Endometrial microvascular endothelial cells (primary cell): Measurements from ENCODE around the gene UFC1. TPM values are rescaled to one million over a fixed set of nuclear protein-coding genes. Genes with fewer than 3 reads are reported as not detected.

ENCODE experiments used
- in situ Hi-C: cut with HindIII; loops from 2 replicates; pipeline ENCODE4 v1.10.0; 2017; ENCODE audit warnings: low sequenced_read_pairs, low pct_unique_long_range_greater_than_20kb; ENCODE audit errors: inconsistent ontology term
- total RNA-seq: library from RNA; depleted of rRNA; stranded (reverse); fragments of >200 nt; gene quantifications from one replicate; pipeline ENCODE4 v1.2.3, GENCODE V29; 2015; ENCODE audit errors: inconsistent ontology term

The UFC1 gene
- total RNA-seq, 1 donor from 2014 or later, result 74.1 TPM

DNA sequence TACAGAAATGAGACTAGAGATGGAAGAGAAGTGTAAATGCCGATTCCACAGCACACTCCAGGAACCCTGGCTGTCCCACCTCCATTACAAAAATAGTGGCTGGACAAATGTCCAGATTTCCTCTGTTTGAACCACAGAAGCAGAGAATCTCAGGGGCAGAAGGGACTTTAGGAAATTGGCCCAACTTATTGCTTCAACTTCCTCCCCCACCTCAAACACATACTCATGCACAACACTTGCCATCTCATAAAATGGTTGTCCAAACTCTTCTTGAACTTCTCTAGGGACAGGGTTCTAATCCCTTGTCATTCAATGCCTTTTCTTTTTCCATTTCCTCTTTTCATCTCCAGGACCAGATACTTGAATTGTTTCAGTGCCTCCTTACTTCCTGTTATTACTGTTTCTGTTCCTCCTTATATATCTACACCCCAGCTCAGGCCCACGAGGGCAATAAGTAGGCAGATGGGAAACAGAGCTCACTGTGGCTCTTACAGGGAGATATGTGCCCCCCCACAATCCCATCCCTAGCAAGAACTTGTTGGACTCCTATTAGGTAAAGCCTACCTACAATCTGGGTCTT lies 32.0 kb downstream of the UFC1 start:
- in situ Hi-C loops, result no loop called here

DNA sequence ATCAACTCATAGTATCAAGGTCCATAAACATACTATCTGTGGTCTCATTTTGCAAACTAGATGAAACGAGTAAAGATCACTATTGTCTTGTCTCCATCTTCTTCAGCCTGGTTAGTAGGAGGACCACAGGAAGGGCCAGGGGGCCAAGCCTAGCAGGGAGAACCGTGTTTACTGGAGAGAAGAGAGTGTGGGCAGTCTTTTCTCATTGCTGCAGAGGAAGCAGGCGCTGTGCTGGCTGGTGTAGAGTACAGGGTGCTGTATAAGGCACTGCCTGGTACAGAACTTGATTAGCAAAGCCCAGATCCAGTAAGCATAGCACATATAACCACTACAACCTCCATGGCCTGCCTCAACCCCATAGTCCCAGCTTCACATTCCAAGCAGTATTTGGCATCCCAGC lies 33.5 kb downstream of the UFC1 start:
- in situ Hi-C loops, result no loop called here

DNA sequence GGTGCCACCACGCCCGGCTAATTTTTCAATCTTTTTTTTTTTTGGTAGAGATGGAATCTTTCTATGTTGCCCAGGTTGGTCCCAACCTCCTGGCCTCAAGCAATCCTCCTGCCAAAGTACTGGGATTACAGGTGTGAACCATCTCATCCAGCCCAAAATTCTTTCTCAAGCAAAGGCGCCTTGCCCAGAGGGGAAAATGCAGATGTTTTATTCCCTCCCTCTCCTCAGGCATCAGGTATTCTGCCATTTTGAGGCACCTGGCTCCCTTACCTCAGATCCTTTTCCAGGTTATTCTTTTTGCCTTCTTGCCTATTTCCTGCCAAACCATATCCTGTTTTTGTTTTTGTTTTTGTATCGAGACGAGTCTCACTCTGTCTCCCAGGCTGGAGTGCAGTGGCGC lies 34.6 kb downstream of the UFC1 start:
- in situ Hi-C loops, result no loop called here

DNA sequence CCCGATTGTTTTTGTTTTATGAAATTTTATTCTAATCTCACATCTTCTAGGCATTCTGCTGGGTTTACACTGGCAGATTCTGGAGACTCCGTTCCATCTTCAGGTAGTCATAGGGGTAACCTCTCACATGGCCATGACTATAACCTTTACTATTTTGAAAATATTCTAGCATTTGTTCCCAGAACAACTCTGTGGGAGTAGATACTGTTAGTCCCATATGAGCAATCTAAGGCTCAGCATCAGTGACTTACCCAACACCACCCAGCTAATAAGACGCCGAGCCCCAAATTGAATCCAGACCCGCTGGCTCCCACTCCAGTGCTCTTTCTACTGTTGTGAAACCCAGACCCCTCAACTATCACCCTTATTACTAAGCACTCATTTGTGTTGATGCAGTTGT lies 35.3 kb downstream of the UFC1 start:
- in situ Hi-C loops, result no loop called here

DNA sequence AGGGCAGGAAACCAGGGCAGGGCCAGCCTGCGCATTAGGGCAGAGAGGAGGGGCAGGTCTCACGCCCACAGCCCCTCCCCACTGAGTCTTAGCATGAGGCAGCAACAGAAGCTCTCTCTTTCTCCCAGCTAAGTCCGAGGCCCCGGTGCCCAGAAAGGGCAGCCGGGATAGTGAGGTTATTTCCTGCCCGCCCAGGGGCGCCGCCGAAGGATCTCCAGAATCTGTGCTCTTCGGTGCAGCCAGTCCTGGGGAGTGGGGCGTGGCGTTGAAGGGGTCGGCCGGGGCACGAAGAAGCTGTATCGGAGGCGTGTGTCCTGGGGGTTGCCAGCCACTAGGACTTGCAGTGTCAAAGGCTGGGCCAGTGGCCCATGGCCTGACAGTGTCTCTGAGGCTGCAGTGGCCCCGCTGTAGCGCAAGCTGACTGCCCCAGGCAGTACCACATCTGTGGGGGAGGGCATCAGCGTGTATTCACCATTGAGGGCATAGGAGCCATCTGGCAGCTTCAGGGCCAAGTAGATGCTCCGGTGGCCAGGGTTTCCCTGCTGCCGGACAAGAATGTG lies 37.3 kb downstream of the UFC1 start:
- in situ Hi-C loops, result no loop called here

DNA sequence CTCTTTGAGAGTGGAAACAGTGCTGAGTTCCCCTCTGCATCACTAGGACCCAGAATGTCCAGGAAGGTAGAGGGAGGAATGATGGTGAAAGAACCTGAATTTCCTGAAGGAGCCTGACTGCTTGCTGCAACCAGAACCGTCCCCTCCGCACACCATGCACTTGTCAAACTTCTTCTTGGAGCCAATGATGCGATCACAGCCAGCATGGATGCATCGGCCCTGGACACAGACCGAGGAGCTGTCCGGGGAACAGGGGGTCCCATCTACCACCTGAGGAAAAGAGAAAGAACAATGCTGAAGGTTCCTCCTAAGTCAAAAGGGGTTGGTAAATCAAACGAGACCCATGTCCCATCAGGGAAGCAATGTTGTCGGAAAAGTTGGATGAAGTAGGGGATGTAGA lies 38.2 kb downstream of the UFC1 start:
- in situ Hi-C loops, result no loop called here

DNA sequence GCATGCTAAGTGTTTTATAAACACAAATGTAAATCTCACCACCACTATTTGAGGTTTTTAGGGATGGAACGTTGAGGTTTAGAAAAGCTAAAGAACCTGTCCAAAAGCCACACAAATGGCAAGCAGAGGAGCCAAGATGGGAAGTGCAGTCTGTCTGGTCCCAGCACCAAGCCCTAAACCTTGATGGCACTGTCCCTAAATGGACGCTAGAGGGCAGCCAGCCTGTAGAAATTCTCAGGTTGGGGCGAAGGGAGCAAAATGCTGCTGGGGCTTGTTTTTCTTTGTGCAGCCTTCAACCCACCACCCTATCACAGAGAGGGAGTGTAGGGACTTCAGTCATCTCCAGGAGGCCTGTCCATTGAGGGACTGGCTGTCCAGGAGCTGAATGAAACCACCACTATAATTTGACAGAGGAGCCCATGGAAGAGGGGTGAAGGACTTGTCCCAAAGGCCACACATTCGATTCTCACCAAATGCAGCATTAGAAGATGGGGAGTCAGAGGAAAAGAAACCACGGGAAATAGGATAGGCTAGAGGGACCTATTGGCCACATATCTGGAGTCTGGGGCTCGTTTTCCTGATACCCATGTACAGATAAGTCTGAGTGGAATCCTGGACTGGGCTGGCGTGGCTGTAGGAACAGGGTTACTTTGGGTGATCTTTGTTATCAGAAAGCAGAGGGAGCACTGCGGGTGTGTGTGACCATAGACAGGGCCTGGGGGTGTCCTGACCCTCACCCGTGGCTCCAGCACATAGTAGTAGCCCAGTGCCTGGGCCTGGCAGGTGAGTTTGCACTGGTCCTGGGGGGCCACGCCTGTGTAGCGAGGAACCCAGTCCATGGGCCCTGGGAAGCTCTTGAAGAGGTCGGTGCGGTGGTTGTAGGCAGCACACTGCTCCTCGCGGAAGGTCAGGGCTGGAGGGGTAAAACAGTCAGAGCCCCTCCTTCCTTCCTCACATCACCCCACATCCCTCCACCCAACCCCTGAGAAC lies 39.0 kb downstream of the UFC1 start:
- in situ Hi-C loops, result no loop called here

DNA sequence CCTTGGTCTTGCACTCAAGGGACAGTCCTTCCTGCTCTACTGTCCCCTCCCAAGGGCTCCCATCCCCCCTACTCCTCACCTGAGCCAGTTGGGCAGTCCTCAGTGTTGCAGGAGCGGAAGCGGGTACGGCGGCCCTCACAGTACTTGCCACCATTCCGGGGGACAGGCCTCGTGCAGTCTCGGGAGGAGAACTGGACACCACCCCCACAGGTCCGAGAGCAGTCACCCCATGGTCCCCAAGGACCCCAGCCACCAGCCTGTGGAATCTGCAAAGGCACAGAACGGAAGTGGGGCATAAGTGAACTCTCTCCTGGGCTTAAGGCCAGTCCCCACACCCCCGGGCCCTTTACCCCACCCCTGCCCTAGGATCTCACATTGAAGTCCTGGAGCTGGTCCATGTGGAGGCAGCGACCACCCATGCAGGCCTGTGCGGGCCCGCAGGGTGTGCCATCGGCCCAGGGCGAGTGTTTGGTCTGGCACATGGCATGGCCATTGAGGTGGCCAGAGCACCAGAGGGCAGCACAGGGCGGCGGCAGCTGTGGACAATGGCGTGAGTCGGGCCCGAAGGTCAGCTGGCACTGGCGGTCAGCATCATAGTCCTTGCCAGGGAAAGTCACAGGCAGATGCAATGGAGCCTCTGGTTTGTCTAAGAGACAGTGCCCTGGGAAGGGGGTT lies 39.9 kb downstream of the UFC1 start:
- in situ Hi-C loops, result no loop called here

DNA sequence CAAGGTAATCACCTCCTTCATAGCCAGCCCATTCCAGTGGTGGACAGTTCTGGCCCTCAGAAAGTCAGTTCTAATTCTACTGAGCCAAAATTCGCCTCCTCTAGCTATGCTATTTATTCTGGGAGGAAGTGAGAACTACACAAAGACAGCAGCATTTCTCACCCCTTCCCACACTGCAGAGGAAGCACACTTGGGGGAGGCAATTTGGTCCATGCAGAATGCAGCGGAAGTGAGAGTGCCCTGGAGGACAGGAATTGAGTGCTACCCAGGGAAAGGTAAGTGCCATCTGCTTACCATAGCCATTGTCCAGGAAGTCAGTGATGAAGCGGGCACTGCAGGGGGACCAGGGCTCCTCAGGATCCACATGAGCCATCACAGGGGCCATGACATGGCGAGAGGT lies 41.4 kb downstream of the UFC1 start:
- in situ Hi-C loops, result no loop called here

DNA sequence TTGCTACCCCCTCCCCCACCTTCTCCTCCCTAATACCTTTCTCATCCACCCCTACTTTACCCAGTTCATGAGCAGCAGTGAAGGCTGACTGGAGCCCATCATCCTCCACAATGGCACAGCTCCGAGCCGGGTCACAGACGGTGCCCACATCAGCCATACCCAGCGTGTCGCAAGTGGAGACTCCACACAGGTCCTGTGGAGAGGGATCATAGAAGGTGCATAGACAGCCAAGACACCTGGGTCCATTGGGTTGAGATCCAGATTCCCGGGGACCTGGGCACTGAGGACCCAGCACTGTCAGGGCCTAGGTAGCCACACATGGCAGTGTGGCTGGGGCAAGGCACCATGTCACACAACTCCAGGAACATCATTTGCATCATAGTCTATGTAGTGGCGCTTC lies 42.3 kb downstream of the UFC1 start:
- in situ Hi-C loops, result no loop called here

DNA sequence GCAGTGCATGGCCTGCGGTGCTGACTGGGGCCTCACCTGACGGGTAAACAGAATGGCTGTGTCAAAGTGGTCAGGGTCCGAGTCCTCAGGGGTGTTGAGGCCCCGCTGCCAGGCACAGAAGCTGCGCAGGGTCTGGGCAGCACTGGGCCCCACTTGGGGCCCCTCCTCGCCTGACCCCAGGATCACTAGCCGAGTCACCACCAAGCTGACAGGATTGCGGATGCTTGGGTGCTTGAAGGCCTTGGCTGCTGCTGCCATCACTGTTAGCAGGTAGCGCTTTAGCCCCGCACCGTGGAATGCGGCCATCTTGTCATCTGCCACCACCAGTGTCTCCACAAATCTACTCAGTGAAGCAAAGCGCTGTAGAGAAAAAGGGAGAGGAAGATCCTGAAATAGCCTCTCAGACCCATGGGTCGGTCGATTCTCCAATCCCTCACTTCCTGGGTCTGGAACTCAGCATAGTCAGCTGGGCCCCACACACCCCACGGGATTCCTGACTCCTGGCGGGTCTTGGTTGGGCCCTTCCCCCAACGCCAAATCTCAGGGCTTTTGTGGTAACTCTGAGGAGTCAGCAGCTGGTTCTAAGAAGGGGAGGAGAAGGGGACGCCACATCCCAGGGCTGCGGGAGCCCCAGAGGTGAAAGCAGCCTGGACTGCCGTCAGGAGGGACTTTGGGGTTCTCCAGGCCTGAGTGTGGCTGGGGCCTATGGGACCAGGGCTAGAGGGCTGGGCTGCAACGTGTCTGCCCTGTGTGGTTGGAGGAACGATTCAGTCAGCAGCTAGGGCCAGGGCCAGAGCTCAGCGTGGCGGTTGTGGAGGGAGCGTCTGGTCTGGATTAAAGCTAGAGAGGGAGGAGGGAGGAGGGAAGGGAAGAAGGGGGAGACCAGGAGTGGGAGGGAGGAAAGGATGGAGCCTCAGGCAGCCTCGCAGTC lies 43.0 kb downstream of the UFC1 start:
- in situ Hi-C loops, result no loop called here

DNA sequence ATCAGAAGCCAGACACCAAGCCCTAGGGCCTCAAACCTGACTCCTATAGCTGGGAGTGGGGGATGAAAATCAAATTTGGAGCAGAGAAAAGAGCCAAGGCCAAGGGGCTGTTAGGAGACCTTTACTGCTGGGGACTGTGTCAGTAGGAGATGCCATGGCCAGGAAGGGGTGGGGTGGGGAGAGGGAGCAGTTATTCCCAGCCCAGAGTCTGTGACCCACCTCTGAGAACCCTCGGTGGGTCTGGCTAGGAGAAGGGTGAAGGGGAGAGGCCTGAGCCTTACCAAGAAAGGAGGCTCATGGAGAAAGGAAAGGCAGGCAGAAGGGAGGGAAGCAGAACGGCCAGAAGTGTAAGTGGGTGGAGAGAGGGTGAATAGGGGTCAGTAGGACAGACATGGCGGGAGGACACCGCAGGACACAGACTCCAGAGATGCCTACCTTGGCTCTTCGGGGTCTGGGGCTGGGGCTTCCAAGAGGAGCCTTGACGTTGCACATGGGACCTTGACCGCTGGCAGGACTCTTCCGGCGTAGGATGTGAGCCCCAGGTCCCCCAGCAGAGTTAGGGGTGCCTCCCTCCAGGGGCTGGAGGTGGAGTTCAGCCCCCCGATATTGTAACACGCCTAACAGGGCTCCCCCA lies 43.9 kb downstream of the UFC1 start:
- in situ Hi-C loops, result no loop called here

DNA sequence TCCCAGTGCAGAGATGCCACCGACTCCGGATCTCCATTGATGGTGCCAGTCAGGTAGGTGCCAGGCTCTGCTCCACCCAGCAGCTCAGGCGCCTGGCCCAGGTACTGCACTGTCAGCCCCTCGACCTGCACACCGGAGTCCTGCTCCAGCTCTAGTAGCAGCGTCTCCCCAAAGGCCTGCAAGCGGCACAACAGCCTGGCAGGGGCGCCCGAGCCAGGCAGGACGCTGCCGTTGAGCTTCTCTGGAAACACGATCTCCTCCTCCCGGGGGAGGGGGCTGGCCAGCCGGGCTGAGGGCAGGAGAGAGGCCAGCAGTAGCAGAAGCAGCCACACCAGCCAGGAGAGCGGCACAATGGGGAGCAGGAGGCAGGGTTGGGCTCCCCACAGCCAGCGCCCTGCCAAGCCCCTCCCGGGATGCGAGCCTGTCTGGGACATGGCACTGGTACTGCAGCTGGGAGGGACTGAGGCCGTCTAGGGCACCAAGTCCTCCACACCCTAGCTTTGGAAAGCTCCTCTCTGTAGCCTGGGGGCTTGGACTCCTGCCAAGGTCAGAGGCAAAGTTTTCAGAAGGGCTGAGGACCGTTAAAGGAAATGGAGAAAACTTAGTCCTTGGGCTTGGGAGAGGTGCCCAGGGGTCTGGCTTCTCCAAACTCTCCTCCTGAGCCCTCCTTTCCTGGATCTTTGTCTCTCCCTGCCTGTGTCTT lies 44.6 kb downstream of the UFC1 start:
- in situ Hi-C loops, result no loop called here

DNA sequence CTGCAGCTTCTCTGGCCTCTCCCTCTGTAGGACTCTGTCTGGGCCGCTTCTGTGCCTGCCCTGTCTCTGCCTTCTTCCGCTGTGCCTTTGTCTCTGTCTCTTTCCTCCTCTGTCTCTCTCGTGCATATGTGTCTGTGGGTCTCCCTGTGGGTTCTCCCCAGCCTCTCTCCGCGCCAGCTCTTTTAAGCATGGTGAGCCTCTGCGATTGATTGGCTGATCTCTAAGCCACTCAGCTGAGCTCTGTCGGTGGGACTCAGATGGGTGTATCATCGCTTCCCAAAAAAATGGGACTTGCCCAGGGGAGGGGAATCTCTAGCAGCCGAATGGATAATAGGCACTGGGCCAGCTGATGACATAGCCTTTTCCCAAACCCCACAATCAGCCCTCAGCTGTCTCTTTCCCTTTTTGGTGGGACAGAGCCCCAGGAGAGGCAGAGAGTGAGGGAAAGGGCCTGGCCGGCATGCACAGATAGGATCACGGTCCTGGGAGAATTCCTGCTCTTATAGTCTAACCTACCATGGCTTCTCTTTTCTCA lies 45.2 kb downstream of the UFC1 start, which contains the start of gene ADAMTS4:
Gene ADAMTS4 (minus strand): TSS at position 158 of the 535 bp plus-strand sequence. CDS start 427 bp downstream, outside the sequence.
- in situ Hi-C loops, result no loop called here

DNA sequence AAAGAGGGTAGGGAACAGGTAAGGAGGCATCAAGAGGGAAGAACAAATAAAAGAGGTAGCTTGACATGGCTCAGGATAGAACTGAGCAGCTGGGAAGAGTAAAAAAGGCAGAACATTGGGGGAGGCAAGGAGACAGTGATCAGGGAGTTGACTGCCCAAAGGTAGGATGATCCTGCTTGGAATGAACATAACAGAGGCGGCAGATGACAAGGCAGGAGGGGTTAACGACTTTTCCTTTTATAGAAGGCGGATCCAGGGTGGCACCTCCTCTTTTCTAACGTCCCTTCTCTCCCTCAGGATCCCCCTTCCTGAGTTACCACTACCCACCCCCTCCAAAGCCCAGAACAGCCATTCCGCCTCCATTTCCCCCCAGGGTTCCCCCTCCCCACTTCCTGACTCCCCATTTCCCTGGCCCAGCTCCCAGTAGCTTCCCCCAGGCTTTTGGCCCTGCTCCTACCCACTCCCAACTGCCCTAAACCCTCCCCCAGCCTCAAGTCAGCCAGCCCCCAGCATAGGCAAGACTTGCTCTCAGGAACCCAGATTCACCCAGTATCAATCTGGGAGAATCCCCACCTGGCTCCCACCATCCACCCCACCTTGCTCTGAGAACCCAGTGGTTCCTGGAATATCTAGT lies 45.8 kb downstream of the UFC1 start:
- in situ Hi-C loops, result loop anchor here (25.0 kb wide), 1 partner anchor 163 kb away; the partner anchor contains the start of gene CFAP126

DNA sequence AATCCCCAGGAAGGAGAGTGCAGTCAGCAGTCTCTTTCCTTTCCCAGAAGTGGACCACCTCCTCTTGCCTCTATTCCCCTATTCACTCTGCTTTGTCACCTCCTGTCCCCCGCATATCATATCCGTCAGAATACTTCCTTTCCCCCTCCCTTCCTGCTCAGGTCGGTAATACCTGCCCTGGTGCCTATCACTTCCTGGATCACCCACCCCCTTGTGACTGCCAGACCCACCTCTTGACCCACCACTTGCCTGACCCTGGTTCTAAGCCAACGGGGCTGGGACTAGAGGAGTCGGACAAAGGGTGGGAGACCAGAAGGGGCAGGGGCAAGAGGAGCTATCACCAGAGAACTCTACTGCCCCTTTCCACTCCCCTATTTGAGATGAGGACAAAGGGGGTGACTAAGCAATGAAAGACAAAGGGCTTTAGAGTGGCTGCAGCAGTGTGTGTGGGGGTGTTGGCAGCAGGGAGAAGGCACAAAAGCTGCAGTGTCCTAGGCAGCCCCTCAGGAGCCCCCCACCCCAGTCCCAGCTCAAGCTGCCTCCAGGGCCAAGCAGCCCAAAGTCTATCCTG lies 46.7 kb downstream of the UFC1 start:
- in situ Hi-C loops, result loop anchor here (25.0 kb wide), 1 partner anchor 162 kb away; the partner anchor contains the start of gene CFAP126
